ENCODE results near the gene RPS6KA3. TPM values are rescaled to one million over a fixed set of nuclear protein-coding genes. Genes with fewer than 3 reads are reported as not detected.

The RPS6KA3 gene
- total and polyA plus RNA-seq, 2 experiments from 2014 or later = 38.6 to 99.4 TPM

GRCh38 chrX:20112022-20112774 is 154.5 kb downstream of the RPS6KA3 start:
- H3K79me2 ChIP-seq = no peaks in the 10 kb centered on the region
- H3K27me3 ChIP-seq = peaks cover 3% of the 10 kb centered on the region
- H4K20me1 ChIP-seq (ENCODE audit: insufficient read depth, poor library complexity, severe bottlenecking) = no peaks in the 10 kb centered on the region
- H3K4me2 ChIP-seq = no peak overlapping the region
- H3K27ac ChIP-seq = no peak overlapping the region
- DNase-seq (ENCODE audit: low spot score) = no peak
- WGBS (ENCODE audit: low lambda C conversion rate, missing lambda C conversion rate) = 82% methylated on average over 14 of the region's 14 CpGs
- no peaks in the 10 kb centered on the region for H3K9me3 ChIP-seq (ENCODE audit: low read depth)
- H3K36me3 ChIP-seq (replicated peaks; ENCODE audit: insufficient read depth, low read depth) = no peaks in the 10 kb centered on the region
- H3K9me2 ChIP-seq (replicated peaks; ENCODE audit: insufficient read depth) = no peaks in the 10 kb centered on the region
- no peaks in the 10 kb centered on the region for H3K4me1 ChIP-seq (ENCODE audit: insufficient read depth)
- no peak overlapping the region for H2AFZ ChIP-seq
- TF ChIP-seq EZH2 (IDR thresholded peaks at IDR 0.05; ENCODE audit: borderline replicate concordance) = no peak
- no peak for TF ChIP-seq CTCF (IDR thresholded peaks at IDR 0.05; ENCODE audit: poor library complexity)
- no peak for TF ChIP-seq EZH2phosphoT487 (IDR thresholded peaks at IDR 0.05; ENCODE audit: low read depth, severe bottlenecking, unreplicated experiment)
- H3K4me3 ChIP-seq = no peak overlapping the region

GRCh38 chrX:20111271-20111670 is 155.4 kb downstream of the RPS6KA3 start:
- Histone ChIP-seq H3K9me3 (ENCODE audit: low read depth) (no peaks in the 10 kb centered on the region), H2AFZ (no peak overlapping the region), H3K79me2 (no peaks in the 10 kb centered on the region), H4K20me1 (ENCODE audit: insufficient read depth, poor library complexity, severe bottlenecking) (no peaks in the 10 kb centered on the region), H3K27ac (no peak overlapping the region), H3K9me2 (replicated peaks; ENCODE audit: insufficient read depth) (no peaks in the 10 kb centered on the region), H3K4me3 (no peak overlapping the region), H3K4me2 (no peak overlapping the region), H3K4me1 (ENCODE audit: insufficient read depth) (no peaks in the 10 kb centered on the region), H3K27me3 (peaks cover 3% of the 10 kb centered on the region), H3K36me3 (replicated peaks; ENCODE audit: insufficient read depth, low read depth) (no peaks in the 10 kb centered on the region)
- TF ChIP-seq CTCF (IDR thresholded peaks at IDR 0.05; ENCODE audit: poor library complexity) = no peak
- TF ChIP-seq EZH2 (IDR thresholded peaks at IDR 0.05; ENCODE audit: borderline replicate concordance) = no peak
- no peak for TF ChIP-seq EZH2phosphoT487 (IDR thresholded peaks at IDR 0.05; ENCODE audit: low read depth, severe bottlenecking, unreplicated experiment)
- WGBS (ENCODE audit: low lambda C conversion rate, missing lambda C conversion rate) = 89% methylated on average over 10 of the region's 10 CpGs
- DNase-seq (ENCODE audit: low spot score) = no peak

- WGBS (ENCODE audit: low lambda C conversion rate, missing lambda C conversion rate) = 83% methylated on average over 2 of the region's 2 CpGs
- Histone ChIP-seq H3K79me2 (no peaks in the 10 kb centered on the region), H3K4me3 (no peak overlapping the region), H2AFZ (no peak overlapping the region), H3K4me2 (no peak overlapping the region), H3K27me3 (no peaks in the 10 kb centered on the region), H4K20me1 (ENCODE audit: insufficient read depth, poor library complexity, severe bottlenecking) (no peaks in the 10 kb centered on the region), H3K36me3 (replicated peaks; ENCODE audit: insufficient read depth, low read depth) (no peaks in the 10 kb centered on the region), H3K9me2 (replicated peaks; ENCODE audit: insufficient read depth) (no peaks in the 10 kb centered on the region), H3K9me3 (ENCODE audit: low read depth) (no peaks in the 10 kb centered on the region), H3K4me1 (ENCODE audit: insufficient read depth) (no peaks in the 10 kb centered on the region), H3K27ac (no peak overlapping the region)
- DNase-seq (ENCODE audit: low spot score) = no peak
- TF ChIP-seq CTCF (IDR thresholded peaks at IDR 0.05; ENCODE audit: poor library complexity) = no peak
- no peak for TF ChIP-seq EZH2 (IDR thresholded peaks at IDR 0.05; ENCODE audit: borderline replicate concordance)
- no peak for TF ChIP-seq EZH2phosphoT487 (IDR thresholded peaks at IDR 0.05; ENCODE audit: low read depth, severe bottlenecking, unreplicated experiment)
These were observed 164.7 kb downstream of the RPS6KA3 start for GRCh38 chrX:20101934-20102581.

Small RNA genes lying within 50 kb of the gene (small RNA-seq; reads per million reads assigned to genes)
- gene RF00493 = 35.5 reads per million, percentile 96 among the genes with 10 or more reads in this experiment
- not detected for gene RF00494

Other genes starting within 250 kb of the RPS6KA3 start
- 1.7 and 2.4 TPM in 2 replicates for gene MAP7D2, start 150.0 kb downstream of the RPS6KA3 start, total RNA-seq
- 0.94 and 2.3 TPM in 2 replicates for gene MAP7D2, start 150.0 kb downstream of the RPS6KA3 start, polyA plus RNA-seq
- gene EIF1AX, start 125.1 kb downstream of the RPS6KA3 start, total RNA-seq = 50.8 and 55.5 TPM in 2 replicates
- gene EIF1AX, start 125.1 kb downstream of the RPS6KA3 start, polyA plus RNA-seq = 47.9 and 48.5 TPM in 2 replicates